HEK293 (cell line): ENCODE data around the gene TAGLN.

Experiments
- AEBP2 ChIP-seq: fragments of 450-650 bp; formaldehyde crosslinking; IDR thresholded peaks from 2 replicates; pipeline ENCODE4 v1.5.1; 2016; ENCODE audit warnings: missing biosample characterization, missing genetic modification characterization, borderline replicate concordance
- GLI4 ChIP-seq: fragments of 450-650 bp; formaldehyde crosslinking; IDR thresholded peaks from 2 replicates; pipeline ENCODE4 v1.5.1; 2016; ENCODE audit warnings: missing biosample characterization, missing genetic modification characterization
- OSR2 ChIP-seq: fragments of 450-650 bp; formaldehyde crosslinking; IDR thresholded peaks from 2 replicates; pipeline ENCODE4 v1.5.1; 2016; ENCODE audit warnings: missing biosample characterization, missing genetic modification characterization
- PRDM10 ChIP-seq: fragments of 450-650 bp; formaldehyde crosslinking; IDR thresholded peaks from 2 replicates; pipeline ENCODE4 v1.5.1; 2016; ENCODE audit warnings: missing biosample characterization, missing genetic modification characterization
- SETDB1 ChIP-seq: IDR thresholded peaks from one replicate; pipeline ENCODE4 v1.6.1; 2017; ENCODE audit warnings: mild to moderate bottlenecking, low read length, moderate library complexity, mixed read lengths; ENCODE audit not compliant: insufficient read length
- ZBTB26 ChIP-seq: fragments of 450-650 bp; formaldehyde crosslinking; optimal IDR thresholded peaks from 2 replicates; pipeline ENCODE3; 2016; ENCODE audit warnings: missing biosample characterization, mild to moderate bottlenecking, missing genetic modification characterization
- ZBTB7A ChIP-seq: fragments of 450-650 bp; formaldehyde crosslinking; IDR thresholded peaks from 2 replicates; pipeline ENCODE4 v1.5.1; 2016; ENCODE audit warnings: low read depth, missing biosample characterization, missing genetic modification characterization
- ZNF138 ChIP-seq: fragments of 450-650 bp; formaldehyde crosslinking; IDR thresholded peaks from 2 replicates; pipeline ENCODE4 v1.5.1; 2016; ENCODE audit warnings: missing biosample characterization, missing genetic modification characterization, borderline replicate concordance
- ZNF266 ChIP-seq: fragments of 450-650 bp; formaldehyde crosslinking; IDR thresholded peaks from 2 replicates; pipeline ENCODE4 v1.5.1; 2016; ENCODE audit warnings: missing biosample characterization, missing genetic modification characterization, low read depth
- ZNF391 ChIP-seq: fragments of 450-650 bp; formaldehyde crosslinking; IDR thresholded peaks from 2 replicates; pipeline ENCODE4 v1.5.1; 2016; ENCODE audit warnings: low read depth, missing biosample characterization, missing genetic modification characterization, borderline replicate concordance
- ZNF404 ChIP-seq: fragments of 450-650 bp; formaldehyde crosslinking; IDR thresholded peaks from 2 replicates; pipeline ENCODE4 v1.5.1; 2017; ENCODE audit warnings: missing biosample characterization, missing genetic modification characterization
- ZNF561 ChIP-seq: fragments of 450-650 bp; IDR thresholded peaks from 2 replicates; pipeline ENCODE4 v1.5.1; 2018; ENCODE audit warnings: missing biosample characterization, missing genetic modification characterization, borderline replicate concordance
- ZNF621 ChIP-seq: fragments of 450-650 bp; formaldehyde crosslinking; IDR thresholded peaks from 2 replicates; pipeline ENCODE4 v1.5.1; 2017; ENCODE audit warnings: missing biosample characterization, missing genetic modification characterization
- ZNF629 ChIP-seq: fragments of 450-650 bp; formaldehyde crosslinking; IDR thresholded peaks from 2 replicates; pipeline ENCODE4 v1.5.1; 2017; ENCODE audit warnings: missing biosample characterization, missing genetic modification characterization
- ZNF692 ChIP-seq: fragments of 450-650 bp; formaldehyde crosslinking; IDR thresholded peaks from 2 replicates; pipeline ENCODE4 v1.5.1; 2016; ENCODE audit warnings: missing biosample characterization, missing genetic modification characterization
- TF ChIP-seq, protein P1 (sequence below): fragments of 450-650 bp; formaldehyde crosslinking; IDR thresholded peaks from 2 replicates; pipeline ENCODE4 v1.5.1; 2016; ENCODE audit warnings: missing biosample characterization, missing genetic modification characterization, borderline replicate concordance
- TF ChIP-seq, protein P2 (sequence below): fragments of 450-650 bp; formaldehyde crosslinking; IDR thresholded peaks from 2 replicates; pipeline ENCODE4 v1.5.1; 2016; ENCODE audit warnings: missing biosample characterization, missing genetic modification characterization, low read depth
- TF ChIP-seq, protein P3 (sequence below): fragments of 450-650 bp; formaldehyde crosslinking; IDR thresholded peaks from 2 replicates; pipeline ENCODE4 v1.5.1; 2017; ENCODE audit warnings: missing biosample characterization, missing genetic modification characterization

TAGLN gene

DNA sequence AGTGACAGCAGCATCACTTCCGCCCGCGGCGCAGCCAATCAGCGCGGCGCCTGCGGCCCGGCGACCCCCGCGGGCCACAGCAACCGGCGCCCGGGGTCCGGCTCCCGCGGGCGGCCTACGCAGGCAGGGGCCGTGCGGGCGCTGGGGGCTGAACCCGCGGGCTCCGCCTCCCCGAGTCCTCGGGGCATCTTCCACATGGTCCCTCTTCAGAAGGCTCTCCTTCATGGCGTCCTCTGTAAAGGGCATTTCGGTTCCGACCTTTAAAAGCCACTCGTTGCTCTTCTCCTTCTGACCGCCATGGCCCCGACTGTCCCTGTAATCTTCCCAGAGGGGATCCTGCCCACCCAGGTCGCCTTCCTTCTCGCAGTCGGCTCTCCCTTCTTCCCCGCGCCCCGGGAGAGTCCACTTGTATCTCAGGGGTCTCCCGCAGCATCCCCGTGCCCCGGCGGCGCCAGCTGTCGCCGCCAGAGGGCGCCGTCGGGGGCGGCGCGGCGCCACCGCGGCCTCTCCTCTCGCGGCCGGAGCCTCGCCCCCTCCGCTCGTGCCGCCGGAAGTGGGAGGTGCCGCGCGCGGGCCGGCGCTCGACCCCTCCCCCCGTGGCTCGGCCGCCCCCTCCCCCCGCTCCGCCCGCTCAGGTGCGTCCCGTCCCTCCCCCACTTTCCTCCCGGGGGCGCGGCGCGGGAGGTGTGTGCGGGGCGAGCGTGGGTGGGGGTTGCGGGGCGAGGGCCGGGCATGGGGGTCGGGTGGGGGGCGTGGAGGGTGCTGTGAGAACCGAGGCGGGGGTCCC lies 33.1 kb downstream of the TAGLN start, which contains the start of gene RNF214 (continued):
- TF ChIP-seq AEBP2 = no peak
- TF ChIP-seq, protein P1, sequence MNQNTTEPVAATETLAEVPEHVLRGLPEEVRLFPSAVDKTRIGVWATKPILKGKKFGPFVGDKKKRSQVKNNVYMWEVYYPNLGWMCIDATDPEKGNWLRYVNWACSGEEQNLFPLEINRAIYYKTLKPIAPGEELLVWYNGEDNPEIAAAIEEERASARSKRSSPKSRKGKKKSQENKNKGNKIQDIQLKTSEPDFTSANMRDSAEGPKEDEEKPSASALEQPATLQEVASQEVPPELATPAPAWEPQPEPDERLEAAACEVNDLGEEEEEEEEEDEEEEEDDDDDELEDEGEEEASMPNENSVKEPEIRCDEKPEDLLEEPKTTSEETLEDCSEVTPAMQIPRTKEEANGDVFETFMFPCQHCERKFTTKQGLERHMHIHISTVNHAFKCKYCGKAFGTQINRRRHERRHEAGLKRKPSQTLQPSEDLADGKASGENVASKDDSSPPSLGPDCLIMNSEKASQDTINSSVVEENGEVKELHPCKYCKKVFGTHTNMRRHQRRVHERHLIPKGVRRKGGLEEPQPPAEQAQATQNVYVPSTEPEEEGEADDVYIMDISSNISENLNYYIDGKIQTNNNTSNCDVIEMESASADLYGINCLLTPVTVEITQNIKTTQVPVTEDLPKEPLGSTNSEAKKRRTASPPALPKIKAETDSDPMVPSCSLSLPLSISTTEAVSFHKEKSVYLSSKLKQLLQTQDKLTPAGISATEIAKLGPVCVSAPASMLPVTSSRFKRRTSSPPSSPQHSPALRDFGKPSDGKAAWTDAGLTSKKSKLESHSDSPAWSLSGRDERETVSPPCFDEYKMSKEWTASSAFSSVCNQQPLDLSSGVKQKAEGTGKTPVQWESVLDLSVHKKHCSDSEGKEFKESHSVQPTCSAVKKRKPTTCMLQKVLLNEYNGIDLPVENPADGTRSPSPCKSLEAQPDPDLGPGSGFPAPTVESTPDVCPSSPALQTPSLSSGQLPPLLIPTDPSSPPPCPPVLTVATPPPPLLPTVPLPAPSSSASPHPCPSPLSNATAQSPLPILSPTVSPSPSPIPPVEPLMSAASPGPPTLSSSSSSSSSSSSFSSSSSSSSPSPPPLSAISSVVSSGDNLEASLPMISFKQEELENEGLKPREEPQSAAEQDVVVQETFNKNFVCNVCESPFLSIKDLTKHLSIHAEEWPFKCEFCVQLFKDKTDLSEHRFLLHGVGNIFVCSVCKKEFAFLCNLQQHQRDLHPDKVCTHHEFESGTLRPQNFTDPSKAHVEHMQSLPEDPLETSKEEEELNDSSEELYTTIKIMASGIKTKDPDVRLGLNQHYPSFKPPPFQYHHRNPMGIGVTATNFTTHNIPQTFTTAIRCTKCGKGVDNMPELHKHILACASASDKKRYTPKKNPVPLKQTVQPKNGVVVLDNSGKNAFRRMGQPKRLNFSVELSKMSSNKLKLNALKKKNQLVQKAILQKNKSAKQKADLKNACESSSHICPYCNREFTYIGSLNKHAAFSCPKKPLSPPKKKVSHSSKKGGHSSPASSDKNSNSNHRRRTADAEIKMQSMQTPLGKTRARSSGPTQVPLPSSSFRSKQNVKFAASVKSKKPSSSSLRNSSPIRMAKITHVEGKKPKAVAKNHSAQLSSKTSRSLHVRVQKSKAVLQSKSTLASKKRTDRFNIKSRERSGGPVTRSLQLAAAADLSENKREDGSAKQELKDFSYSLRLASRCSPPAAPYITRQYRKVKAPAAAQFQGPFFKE (tag by site-specific recombination) = no peak
- TF ChIP-seq ZNF561 (tag by site-specific recombination) = peak; percentile 49; the same call in 1 of the 2 replicates
- 0 out of 2 replicates have a peak, but pooled peaks have one; percentile 43 for TF ChIP-seq ZBTB7A (tag by site-specific recombination)
- 0 out of 2 replicates have a peak, but pooled peaks have one; percentile 18 for TF ChIP-seq ZNF629 (tag by site-specific recombination)
- TF ChIP-seq ZNF692 (tag by site-specific recombination) = no peak
- peak; percentile 55 for TF ChIP-seq ZBTB26 (tag by site-specific recombination)
- TF ChIP-seq GLI4 (tag by site-specific recombination) = no peak
- no peak for TF ChIP-seq ZNF138 (tag by site-specific recombination)
- no peak for TF ChIP-seq ZNF266
- peak; percentile 94 for TF ChIP-seq PRDM10
- TF ChIP-seq, protein P2, sequence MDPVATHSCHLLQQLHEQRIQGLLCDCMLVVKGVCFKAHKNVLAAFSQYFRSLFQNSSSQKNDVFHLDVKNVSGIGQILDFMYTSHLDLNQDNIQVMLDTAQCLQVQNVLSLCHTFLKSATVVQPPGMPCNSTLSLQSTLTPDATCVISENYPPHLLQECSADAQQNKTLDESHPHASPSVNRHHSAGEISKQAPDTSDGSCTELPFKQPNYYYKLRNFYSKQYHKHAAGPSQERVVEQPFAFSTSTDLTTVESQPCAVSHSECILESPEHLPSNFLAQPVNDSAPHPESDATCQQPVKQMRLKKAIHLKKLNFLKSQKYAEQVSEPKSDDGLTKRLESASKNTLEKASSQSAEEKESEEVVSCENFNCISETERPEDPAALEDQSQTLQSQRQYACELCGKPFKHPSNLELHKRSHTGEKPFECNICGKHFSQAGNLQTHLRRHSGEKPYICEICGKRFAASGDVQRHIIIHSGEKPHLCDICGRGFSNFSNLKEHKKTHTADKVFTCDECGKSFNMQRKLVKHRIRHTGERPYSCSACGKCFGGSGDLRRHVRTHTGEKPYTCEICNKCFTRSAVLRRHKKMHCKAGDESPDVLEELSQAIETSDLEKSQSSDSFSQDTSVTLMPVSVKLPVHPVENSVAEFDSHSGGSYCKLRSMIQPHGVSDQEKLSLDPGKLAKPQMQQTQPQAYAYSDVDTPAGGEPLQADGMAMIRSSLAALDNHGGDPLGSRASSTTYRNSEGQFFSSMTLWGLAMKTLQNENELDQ (tag by site-specific recombination) = no peak
- no peak for TF ChIP-seq ZNF404 (tag by site-specific recombination)
- TF ChIP-seq ZNF621 (tag by site-specific recombination) = no peak
- no peak for TF ChIP-seq OSR2
- TF ChIP-seq, protein P3, sequence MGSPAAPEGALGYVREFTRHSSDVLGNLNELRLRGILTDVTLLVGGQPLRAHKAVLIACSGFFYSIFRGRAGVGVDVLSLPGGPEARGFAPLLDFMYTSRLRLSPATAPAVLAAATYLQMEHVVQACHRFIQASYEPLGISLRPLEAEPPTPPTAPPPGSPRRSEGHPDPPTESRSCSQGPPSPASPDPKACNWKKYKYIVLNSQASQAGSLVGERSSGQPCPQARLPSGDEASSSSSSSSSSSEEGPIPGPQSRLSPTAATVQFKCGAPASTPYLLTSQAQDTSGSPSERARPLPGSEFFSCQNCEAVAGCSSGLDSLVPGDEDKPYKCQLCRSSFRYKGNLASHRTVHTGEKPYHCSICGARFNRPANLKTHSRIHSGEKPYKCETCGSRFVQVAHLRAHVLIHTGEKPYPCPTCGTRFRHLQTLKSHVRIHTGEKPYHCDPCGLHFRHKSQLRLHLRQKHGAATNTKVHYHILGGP (tag by site-specific recombination) = no peak
- no peak for TF ChIP-seq ZNF391
- no peak for TF ChIP-seq SETDB1
